ENCODE measurements around the gene SLC2A8. TPM values are rescaled to one million over a fixed set of nuclear protein-coding genes. Genes with fewer than 3 reads are reported as not detected.

Gene SLC2A8
- 10 to 100 TPM; 15.7 to 20.8 TPM for total RNA-seq
- polyA plus RNA-seq (ENCODE audit: insufficient read length in 2 of 2): 10 to 100 TPM; 27.9 to 32.3 TPM
- long read RNA-seq, donor 1, partial matches to known transcripts: 0 of 1 reads
- long read RNA-seq, donor 1, other reads (novel, unspliced or antisense): 0 of 1 reads
- long read RNA-seq, donor 2, partial matches to known transcripts: 0 of 6 reads
- long read RNA-seq, donor 2, other reads (novel, unspliced or antisense): 0 of 6 reads
- long read RNA-seq, donor 3, partial matches to known transcripts: 0 of 1 reads
- long read RNA-seq, donor 3, other reads (novel, unspliced or antisense): 0 of 1 reads
- long read RNA-seq, donor 4, partial matches to known transcripts: 0 of 4 reads
- long read RNA-seq, donor 4, other reads (novel, unspliced or antisense): 0 of 4 reads

- Histone ChIP-seq H3K4me1 (ENCODE audit: control insufficient read depth, insufficient read depth, low read length) (peaks cover 30% of the 10 kb centered on the region), H3K36me3 (ENCODE audit: control insufficient read depth, insufficient read depth, low read length) (peaks cover 31% of the 10 kb centered on the region), H3K27ac (ENCODE audit: low read depth, low read length) (peak within 1 kb of the TSS; percentile 69), H3K27me3 (ENCODE audit: control insufficient read depth, insufficient read depth, low read length) (no peaks in the 10 kb centered on the region), H3K9me3 (ENCODE audit: control insufficient read depth, insufficient read depth, low read length) (no peaks in the 10 kb centered on the region), H3K4me3 (ENCODE audit: low read depth, low read length) (peak within 1 kb of the TSS; percentile 58)
- peak; percentile 98 to 100 (median 99) for DNase-seq (ENCODE audit: low read depth in 4 of 6, low spot score in 6 of 6)
- WGBS (ENCODE audit: insufficient coverage): 0% methylated on average over 83 of the region's 87 CpGs
Measured at GRCh38 chr9:127396808-127397645, at the start of gene SLC2A8. SLC2A8 (plus strand) TSS chr9:127397169; CDS start chr9:127397231, 62 bp downstream.

DNA sequence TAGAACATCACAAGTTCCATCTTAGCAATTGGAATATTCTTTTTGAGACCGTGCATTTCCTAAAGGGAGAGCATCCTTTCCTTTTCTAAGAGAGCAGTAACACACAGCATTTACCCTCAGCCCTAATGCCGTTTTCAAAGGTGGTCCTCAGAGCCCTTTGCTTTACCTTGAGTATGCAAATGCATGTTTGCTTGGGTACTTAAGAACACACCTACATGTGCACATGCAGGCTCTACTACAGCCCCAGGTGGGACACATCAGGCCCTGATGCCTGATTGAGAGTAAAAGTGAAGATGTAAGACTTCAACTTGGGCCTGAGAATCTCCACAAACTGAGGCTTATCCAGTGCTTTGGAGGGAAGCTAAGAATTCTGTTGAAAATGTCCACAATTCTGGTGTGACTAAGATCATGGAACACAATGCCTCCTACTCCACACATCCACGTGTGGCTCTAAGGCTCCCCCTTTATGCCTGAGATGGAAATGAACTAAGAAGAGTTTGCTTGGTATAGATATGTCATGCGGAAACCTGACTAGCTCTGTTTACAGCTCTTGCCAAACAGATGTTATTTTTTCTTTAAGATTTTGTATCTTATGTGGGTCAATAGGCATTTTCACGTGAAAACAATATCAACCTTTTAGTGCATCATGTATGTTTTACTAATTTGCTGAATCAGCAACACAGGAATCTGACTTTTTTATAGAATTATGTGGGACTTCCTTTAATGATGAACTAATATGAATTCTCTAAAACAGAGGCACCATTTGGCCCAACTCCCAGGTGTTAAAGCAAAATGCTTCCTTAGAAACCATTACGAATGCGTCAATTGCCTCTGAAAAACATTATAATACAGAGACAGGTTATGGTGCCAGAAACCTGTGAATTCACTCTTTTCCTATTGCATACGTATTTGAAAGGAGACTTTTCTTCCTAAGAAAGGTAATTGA is 48.9 kb upstream of the SLC2A8 start:
- peaks cover 21% of the 10 kb centered on the region for H3K36me3 ChIP-seq (ENCODE audit: control insufficient read depth, insufficient read depth, low read length)
- no peaks in the 10 kb centered on the region for H3K9me3 ChIP-seq (ENCODE audit: control insufficient read depth, insufficient read depth, low read length)
- no peak overlapping the region for H3K4me3 ChIP-seq (ENCODE audit: low read depth, low read length)
- H3K27me3 ChIP-seq (ENCODE audit: control insufficient read depth, insufficient read depth, low read length): no peaks in the 10 kb centered on the region
- WGBS (ENCODE audit: insufficient coverage): 92% methylated on average over 2 of the region's 8 CpGs
- no peak overlapping the region for H3K27ac ChIP-seq (ENCODE audit: low read depth, low read length)
- no peaks in the 10 kb centered on the region for H3K4me1 ChIP-seq (ENCODE audit: control insufficient read depth, insufficient read depth, low read length)
- peak in 2 of 6 donors; percentile 64 to 83 for DNase-seq (ENCODE audit: low read depth in 4 of 6, low spot score in 6 of 6)

- no peak overlapping the region for H3K4me3 ChIP-seq (ENCODE audit: low read depth, low read length)
- no peaks in the 10 kb centered on the region for H3K27me3 ChIP-seq (ENCODE audit: control insufficient read depth, insufficient read depth, low read length)
- H3K27ac ChIP-seq (ENCODE audit: low read depth, low read length): no peak overlapping the region
- 65% methylated on average over 5 of the region's 12 CpGs for WGBS (ENCODE audit: insufficient coverage)
- H3K9me3 ChIP-seq (ENCODE audit: control insufficient read depth, insufficient read depth, low read length): no peaks in the 10 kb centered on the region
- H3K36me3 ChIP-seq (ENCODE audit: control insufficient read depth, insufficient read depth, low read length): peaks cover 18% of the 10 kb centered on the region
- peaks cover 4% of the 10 kb centered on the region for H3K4me1 ChIP-seq (ENCODE audit: control insufficient read depth, insufficient read depth, low read length)
- DNase-seq (ENCODE audit: low read depth in 4 of 6, low spot score in 6 of 6): peak in 1 of 6 donors; percentile 9
Measured at GRCh38 chr9:127349483-127350113, 47.4 kb upstream of the SLC2A8 start.

DNA sequence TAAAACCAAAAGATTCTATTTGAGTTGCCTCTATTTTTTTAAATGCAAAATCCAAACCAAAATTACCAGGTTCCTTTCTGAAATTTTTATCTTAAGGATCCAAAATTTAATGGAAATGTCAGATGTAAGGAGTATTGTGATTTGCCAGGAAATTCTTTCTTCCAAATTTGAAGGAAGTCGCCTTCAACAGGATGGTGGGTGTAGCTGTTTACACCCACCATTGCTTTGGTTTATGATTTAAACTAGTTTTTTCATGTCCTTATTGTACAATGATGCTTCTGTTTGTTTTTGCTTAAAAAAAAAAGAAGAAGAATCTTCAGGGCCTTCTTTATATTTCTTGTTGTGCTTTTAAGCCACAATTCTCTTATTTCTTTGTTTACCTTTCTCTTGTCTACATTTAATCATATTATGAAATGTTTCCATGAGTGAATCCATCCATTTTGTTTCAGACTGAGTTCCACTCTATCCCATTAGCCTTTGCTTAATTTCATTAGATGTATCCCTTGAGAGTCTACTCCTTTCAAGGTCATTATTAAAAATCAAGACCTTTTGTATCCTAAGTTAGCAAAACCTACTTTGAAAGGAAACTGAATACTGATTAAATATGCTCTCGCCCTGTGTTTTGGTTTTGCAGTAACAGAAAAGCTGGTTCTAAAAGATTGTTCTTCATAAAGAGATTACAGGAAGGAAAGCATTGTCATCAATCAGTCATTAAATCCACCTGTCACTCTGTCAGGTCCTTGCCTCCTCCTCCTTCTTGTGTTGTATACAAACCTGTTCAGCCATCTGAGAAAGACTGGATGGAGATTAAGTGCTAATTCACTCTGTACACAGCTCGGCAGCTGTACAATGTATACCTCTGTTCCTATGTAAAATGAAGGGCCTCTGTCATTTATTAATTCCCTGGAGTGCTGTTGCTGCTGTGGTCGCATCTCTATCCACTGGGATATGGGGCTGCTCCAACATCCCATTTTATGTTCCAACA is 45.5 kb upstream of the SLC2A8 start:
- Histone ChIP-seq H3K27me3 (ENCODE audit: control insufficient read depth, insufficient read depth, low read length) (no peaks in the 10 kb centered on the region), H3K4me3 (ENCODE audit: low read depth, low read length) (no peak overlapping the region), H3K27ac (ENCODE audit: low read depth, low read length) (no peak overlapping the region), H3K4me1 (ENCODE audit: control insufficient read depth, insufficient read depth, low read length) (peaks cover 4% of the 10 kb centered on the region), H3K9me3 (ENCODE audit: control insufficient read depth, insufficient read depth, low read length) (no peaks in the 10 kb centered on the region), H3K36me3 (ENCODE audit: control insufficient read depth, insufficient read depth, low read length) (peaks cover 17% of the 10 kb centered on the region)
- no peak for DNase-seq (ENCODE audit: low read depth in 4 of 6, low spot score in 6 of 6)
- 80% methylated on average over 2 of the region's 4 CpGs for whole genome bisulfite sequencing (ENCODE audit: insufficient coverage)

- Histone ChIP-seq H3K36me3 (ENCODE audit: control insufficient read depth, insufficient read depth, low read length) (peaks cover 24% of the 10 kb centered on the region), H3K4me1 (ENCODE audit: control insufficient read depth, insufficient read depth, low read length) (peaks cover 4% of the 10 kb centered on the region), H3K9me3 (ENCODE audit: control insufficient read depth, insufficient read depth, low read length) (no peaks in the 10 kb centered on the region), H3K4me3 (ENCODE audit: low read depth, low read length) (no peak overlapping the region), H3K27me3 (ENCODE audit: control insufficient read depth, insufficient read depth, low read length) (no peaks in the 10 kb centered on the region), H3K27ac (ENCODE audit: low read depth, low read length) (no peak overlapping the region)
- 26% methylated on average over 3 of the region's 5 CpGs for WGBS (ENCODE audit: insufficient coverage)
- no peak for DNase-seq (ENCODE audit: low read depth in 4 of 6, low spot score in 6 of 6)
Measured at GRCh38 chr9:127353882-127354281, 43.1 kb upstream of the SLC2A8 start.

- Histone ChIP-seq H3K9me3 (ENCODE audit: control insufficient read depth, insufficient read depth, low read length) (no peaks in the 10 kb centered on the region), H3K4me3 (ENCODE audit: low read depth, low read length) (no peak overlapping the region), H3K36me3 (ENCODE audit: control insufficient read depth, insufficient read depth, low read length) (peaks cover 30% of the 10 kb centered on the region), H3K4me1 (ENCODE audit: control insufficient read depth, insufficient read depth, low read length) (peaks cover 18% of the 10 kb centered on the region), H3K27ac (ENCODE audit: low read depth, low read length) (no peak overlapping the region), H3K27me3 (ENCODE audit: control insufficient read depth, insufficient read depth, low read length) (no peaks in the 10 kb centered on the region)
- 100% methylated on average over 2 of the region's 4 CpGs for WGBS (ENCODE audit: insufficient coverage)
- DNase-seq (ENCODE audit: low read depth in 4 of 6, low spot score in 6 of 6): no peak
Measured at GRCh38 chr9:127356906-127357305, 40.1 kb upstream of the SLC2A8 start.

DNA sequence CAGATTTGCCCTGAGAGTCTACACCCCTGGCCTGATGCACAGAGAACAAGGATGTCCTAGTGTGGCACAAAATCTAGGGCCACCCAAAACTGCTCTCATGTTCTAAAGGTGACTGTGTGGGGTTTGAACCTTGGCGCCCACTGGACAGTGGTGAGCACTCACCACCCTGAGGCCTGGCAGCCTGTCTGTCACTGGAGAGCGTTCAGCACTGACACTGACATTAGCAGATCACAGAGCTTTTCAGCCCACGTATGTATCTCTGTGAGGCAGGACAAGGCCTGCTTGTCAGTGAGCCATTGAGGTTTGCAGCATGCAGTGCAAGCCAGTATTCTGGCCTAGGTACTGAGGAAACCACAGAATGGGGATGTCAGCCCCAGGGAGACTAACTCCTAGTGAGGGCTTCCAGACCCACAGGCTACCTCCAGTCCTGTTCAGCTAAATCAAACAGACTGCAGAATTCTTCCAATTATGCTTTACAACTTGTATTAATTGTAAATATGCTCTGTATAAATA is 38.9 kb upstream of the SLC2A8 start:
- Histone ChIP-seq H3K9me3 (ENCODE audit: control insufficient read depth, insufficient read depth, low read length) (no peaks in the 10 kb centered on the region), H3K4me1 (ENCODE audit: control insufficient read depth, insufficient read depth, low read length) (peaks cover 18% of the 10 kb centered on the region), H3K27me3 (ENCODE audit: control insufficient read depth, insufficient read depth, low read length) (no peaks in the 10 kb centered on the region), H3K4me3 (ENCODE audit: low read depth, low read length) (no peak overlapping the region), H3K27ac (ENCODE audit: low read depth, low read length) (no peak overlapping the region), H3K36me3 (ENCODE audit: control insufficient read depth, insufficient read depth, low read length) (peaks cover 36% of the 10 kb centered on the region)
- no peak for DNase-seq (ENCODE audit: low read depth in 4 of 6, low spot score in 6 of 6)
- WGBS (ENCODE audit: insufficient coverage): 85% methylated on average over 3 of the region's 3 CpGs

- Histone ChIP-seq H3K9me3 (ENCODE audit: control insufficient read depth, insufficient read depth, low read length) (no peaks in the 10 kb centered on the region), H3K36me3 (ENCODE audit: control insufficient read depth, insufficient read depth, low read length) (peaks cover 41% of the 10 kb centered on the region), H3K27me3 (ENCODE audit: control insufficient read depth, insufficient read depth, low read length) (no peaks in the 10 kb centered on the region), H3K4me3 (ENCODE audit: low read depth, low read length) (no peak overlapping the region), H3K27ac (ENCODE audit: low read depth, low read length) (no peak overlapping the region), H3K4me1 (ENCODE audit: control insufficient read depth, insufficient read depth, low read length) (peaks cover 16% of the 10 kb centered on the region)
- DNase-seq (ENCODE audit: low read depth in 4 of 6, low spot score in 6 of 6): no peak
- WGBS (ENCODE audit: insufficient coverage): 100% methylated on average over 2 of the region's 3 CpGs
Measured at GRCh38 chr9:127358770-127359169, 38.2 kb upstream of the SLC2A8 start.
